HG03469 (cell line): ENCODE data around the gene DTD1.
A peak's percentile ranks its signal among the peaks of the same experiment; 100 is the strongest.

Experiments
- ATAC-seq: cut with Tn5 transposase; IDR thresholded peaks from one replicate; pipeline ENCODE4 v1.9.1; 2021; ENCODE audit warnings: mild to moderate bottlenecking, moderate library complexity, moderate number of reproducible peaks; ENCODE audit not compliant: unreplicated experiment

The DTD1 gene

GRCh38 chr20:18614244-18614643 is 26.4 kb downstream of the DTD1 start:
- ATAC-seq = no peak

GRCh38 chr20:18615020-18615650 is 27.3 kb downstream of the DTD1 start:
- ATAC-seq = no peak

- no peak for ATAC-seq
Measured at GRCh38 chr20:18621004-18621403, 33.1 kb downstream of the DTD1 start.

GRCh38 chr20:18623156-18623910 is 35.5 kb downstream of the DTD1 start:
- ATAC-seq = no peak

GRCh38 chr20:18624948-18625347 is 37.1 kb downstream of the DTD1 start:
- ATAC-seq = no peak

- no peak for ATAC-seq
Measured at GRCh38 chr20:18625907-18626655, 38.2 kb downstream of the DTD1 start.

- no peak for ATAC-seq
Measured at GRCh38 chr20:18628330-18628920, 40.6 kb downstream of the DTD1 start.

GRCh38 chr20:18632196-18632789 is 44.4 kb downstream of the DTD1 start:
- peak; percentile 65 for ATAC-seq

GRCh38 chr20:18633411-18633810 is 45.6 kb downstream of the DTD1 start:
- no peak for ATAC-seq

GRCh38 chr20:18634501-18634900 is 46.6 kb downstream of the DTD1 start:
- ATAC-seq = no peak

- no peak for ATAC-seq
Measured at GRCh38 chr20:18635380-18635779, 47.5 kb downstream of the DTD1 start.

GRCh38 chr20:18637224-18637623 is 49.4 kb downstream of the DTD1 start:
- ATAC-seq = no peak

GRCh38 chr20:18638768-18639167 is 50.9 kb downstream of the DTD1 start:
- ATAC-seq = no peak

GRCh38 chr20:18639501-18639979 is 51.7 kb downstream of the DTD1 start:
- no peak for ATAC-seq

- no peak for ATAC-seq
Measured at GRCh38 chr20:18645196-18645745, 57.4 kb downstream of the DTD1 start.

GRCh38 chr20:18645851-18646250 is 58.0 kb downstream of the DTD1 start:
- no peak for ATAC-seq

- ATAC-seq = no peak
Measured at GRCh38 chr20:18647777-18648176, 59.9 kb downstream of the DTD1 start.

- no peak for ATAC-seq
Measured at GRCh38 chr20:18650224-18650623, 62.4 kb downstream of the DTD1 start.

GRCh38 chr20:18653736-18654447 is 66.0 kb downstream of the DTD1 start:
- no peak for ATAC-seq

GRCh38 chr20:18654448-18654773 is 66.6 kb downstream of the DTD1 start:
- ATAC-seq = no peak
